ENCODE data around the gene JPH2. TPM values are rescaled to one million over a fixed set of nuclear protein-coding genes. Genes with fewer than 3 reads are reported as not detected.

The JPH2 gene
- total RNA-seq, 1 donor from 2014 or later, result 151 TPM

GRCh38 chr20:44102582-44102981, 84.4 kb downstream of the JPH2 start:
- intact Hi-C loops (cut with micrococcal nuclease), result no loop called here
- Histone ChIP-seq H3K27ac (replicated peaks) (no peak overlapping the region), H3K4me3 (no peak overlapping the region), H3K27me3 (ENCODE audit: low read depth) (peaks cover 5% of the 10 kb centered on the region), H3K4me1 (peaks cover 13% of the 10 kb centered on the region), H3K9me3 (replicated peaks) (peaks cover 18% of the 10 kb centered on the region), H3K36me3 (no peaks in the 10 kb centered on the region)
- TF ChIP-seq CTCF (IDR thresholded peaks at IDR 0.05; ENCODE audit: borderline replicate concordance), result no peak
- DNase-seq, result no peak

GRCh38 chr20:44099832-44100231, 87.2 kb downstream of the JPH2 start:
- intact Hi-C loops (cut with micrococcal nuclease), result no loop called here
- TF ChIP-seq CTCF (IDR thresholded peaks at IDR 0.05; ENCODE audit: borderline replicate concordance), result no peak
- peaks cover 17% of the 10 kb centered on the region for H3K9me3 ChIP-seq (replicated peaks)

GRCh38 chr20:44098657-44099056, 88.3 kb downstream of the JPH2 start:
- TF ChIP-seq CTCF (IDR thresholded peaks at IDR 0.05; ENCODE audit: borderline replicate concordance), result no peak
- Histone ChIP-seq H3K9me3 (replicated peaks) (peaks cover 17% of the 10 kb centered on the region), H3K27ac (replicated peaks) (no peak overlapping the region), H3K27me3 (ENCODE audit: low read depth) (peaks cover 22% of the 10 kb centered on the region), H3K4me3 (no peak overlapping the region), H3K4me1 (no peaks in the 10 kb centered on the region), H3K36me3 (no peaks in the 10 kb centered on the region)
- intact Hi-C loops (cut with micrococcal nuclease), result no loop called here
- no peak for DNase-seq

More at GRCh38 chr20:44099832-44100231, 87.2 kb downstream of the JPH2 start:
- H3K4me3 ChIP-seq, result no peak overlapping the region
- no peaks in the 10 kb centered on the region for H3K36me3 ChIP-seq
- no peak for DNase-seq
- peaks cover under 1% of the 10 kb centered on the region for H3K4me1 ChIP-seq
- H3K27me3 ChIP-seq (ENCODE audit: low read depth), result peaks cover 18% of the 10 kb centered on the region
- H3K27ac ChIP-seq (replicated peaks), result no peak overlapping the region

- H3K36me3 ChIP-seq, result no peaks in the 10 kb centered on the region
- peaks cover 14% of the 10 kb centered on the region for H3K9me3 ChIP-seq (replicated peaks)
- H3K27ac ChIP-seq (replicated peaks), result no peak overlapping the region
- TF ChIP-seq CTCF (IDR thresholded peaks at IDR 0.05; ENCODE audit: borderline replicate concordance), result no peak
- intact Hi-C loops (cut with micrococcal nuclease), result no loop called here
- H3K4me1 ChIP-seq, result no peaks in the 10 kb centered on the region
- no peak overlapping the region for H3K4me3 ChIP-seq
- H3K27me3 ChIP-seq (ENCODE audit: low read depth), result peaks cover 26% of the 10 kb centered on the region
- DNase-seq, result no peak
Observed at GRCh38 chr20:44098256-44098630, 88.7 kb downstream of the JPH2 start.

GRCh38 chr20:44097521-44098255, 89.3 kb downstream of the JPH2 start:
- Histone ChIP-seq H3K27ac (replicated peaks) (no peak overlapping the region), H3K27me3 (ENCODE audit: low read depth) (peaks cover 27% of the 10 kb centered on the region), H3K36me3 (no peaks in the 10 kb centered on the region), H3K4me3 (no peak overlapping the region), H3K9me3 (replicated peaks) (peaks cover 9% of the 10 kb centered on the region), H3K4me1 (no peaks in the 10 kb centered on the region)
- intact Hi-C loops (cut with micrococcal nuclease), result no loop called here
- TF ChIP-seq CTCF (IDR thresholded peaks at IDR 0.05; ENCODE audit: borderline replicate concordance), result no peak
- no peak for DNase-seq
